Lower leg skin (tissue), 4 donors: ENCODE measurements around the gene GRM7. TPM values are rescaled to one million over a fixed set of nuclear protein-coding genes. Genes with fewer than 3 reads are reported as not detected.

Source experiments
- DNase-seq, 2 donors: peaks; one replicate each; pipeline ENCODE4 v3.0.0-alpha.2; 2019; ENCODE audit warnings: low spot score in 2 of 2
- H3K4me3 ChIP-seq: fragments of 200-600 bp; sonication (generic); 2 replicates; pipeline ENCODE4 v1.5.1; 2017; ENCODE audit warnings: mild to moderate bottlenecking, low read depth; ENCODE audit not compliant: poor library complexity, severe bottlenecking
- POLR2A ChIP-seq, 2 donors: fragments of 450-650 bp; IDR thresholded peaks; one replicate each; pipeline ENCODE4 v1.6.1; 2016 to 2017; ENCODE audit warnings: antibody characterized with exemption in 2 of 2, mild to moderate bottlenecking in 1 of 2, moderate library complexity in 1 of 2
- WGBS, 2 donors: methylation state at CpG; one replicate each; pipeline ENCODE4 v1.1.5; 2018; 5-methylcytosine and 5-hydroxymethylcytosine counted together
- intact Hi-C: fragments of 100-400 bp; cut with DNase I; formaldehyde crosslinking; loops from one replicate; pipeline ENCODE4 v1.15.0; 2023; ENCODE audit warnings: low total_unique reads
- total RNA-seq, 4 donors: library from RNA; depleted of rRNA; stranded (reverse); fragments of >200 nt; gene quantifications; one replicate each; pipeline ENCODE4 v1.1.0, GENCODE V29; 2016
- TF ChIP-seq, protein P1 (sequence below), 3 donors: fragments of 450-650 bp; IDR thresholded peaks; one replicate each; pipeline ENCODE4 v1.5.1; 2016; ENCODE audit warnings: antibody characterized with exemption in 3 of 3, mild to moderate bottlenecking in 3 of 3, moderate library complexity in 2 of 3

GRM7 gene
- total RNA-seq, 4 donors from 2014 or later: 0.32 TPM; not detected in 3

DNA sequence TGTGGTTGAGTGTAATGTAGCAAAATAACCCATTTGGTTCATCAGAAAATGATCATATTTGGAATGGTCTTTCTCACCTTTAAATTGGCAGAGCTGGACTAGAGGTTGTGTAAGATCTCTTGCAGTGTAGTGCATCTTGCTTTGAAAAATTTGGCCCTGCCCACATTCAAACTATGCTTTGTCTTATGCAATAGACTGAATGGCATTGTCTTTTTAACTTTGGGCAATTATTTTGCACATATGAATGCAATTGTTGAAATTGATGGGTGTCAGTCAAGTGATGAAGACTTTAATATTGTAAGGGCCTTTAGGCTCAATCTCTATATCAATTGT, 381.4 kb downstream of the GRM7 start:
- no peak for DNase-seq
- intact Hi-C loops: no loop called here
- TF ChIP-seq, protein P1, sequence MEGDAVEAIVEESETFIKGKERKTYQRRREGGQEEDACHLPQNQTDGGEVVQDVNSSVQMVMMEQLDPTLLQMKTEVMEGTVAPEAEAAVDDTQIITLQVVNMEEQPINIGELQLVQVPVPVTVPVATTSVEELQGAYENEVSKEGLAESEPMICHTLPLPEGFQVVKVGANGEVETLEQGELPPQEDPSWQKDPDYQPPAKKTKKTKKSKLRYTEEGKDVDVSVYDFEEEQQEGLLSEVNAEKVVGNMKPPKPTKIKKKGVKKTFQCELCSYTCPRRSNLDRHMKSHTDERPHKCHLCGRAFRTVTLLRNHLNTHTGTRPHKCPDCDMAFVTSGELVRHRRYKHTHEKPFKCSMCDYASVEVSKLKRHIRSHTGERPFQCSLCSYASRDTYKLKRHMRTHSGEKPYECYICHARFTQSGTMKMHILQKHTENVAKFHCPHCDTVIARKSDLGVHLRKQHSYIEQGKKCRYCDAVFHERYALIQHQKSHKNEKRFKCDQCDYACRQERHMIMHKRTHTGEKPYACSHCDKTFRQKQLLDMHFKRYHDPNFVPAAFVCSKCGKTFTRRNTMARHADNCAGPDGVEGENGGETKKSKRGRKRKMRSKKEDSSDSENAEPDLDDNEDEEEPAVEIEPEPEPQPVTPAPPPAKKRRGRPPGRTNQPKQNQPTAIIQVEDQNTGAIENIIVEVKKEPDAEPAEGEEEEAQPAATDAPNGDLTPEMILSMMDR (IDR thresholded peaks at IDR 0.05): no peak
- no peak for TF ChIP-seq POLR2A (IDR thresholded peaks at IDR 0.05)
- H3K4me3 ChIP-seq: no peak overlapping the region

DNA sequence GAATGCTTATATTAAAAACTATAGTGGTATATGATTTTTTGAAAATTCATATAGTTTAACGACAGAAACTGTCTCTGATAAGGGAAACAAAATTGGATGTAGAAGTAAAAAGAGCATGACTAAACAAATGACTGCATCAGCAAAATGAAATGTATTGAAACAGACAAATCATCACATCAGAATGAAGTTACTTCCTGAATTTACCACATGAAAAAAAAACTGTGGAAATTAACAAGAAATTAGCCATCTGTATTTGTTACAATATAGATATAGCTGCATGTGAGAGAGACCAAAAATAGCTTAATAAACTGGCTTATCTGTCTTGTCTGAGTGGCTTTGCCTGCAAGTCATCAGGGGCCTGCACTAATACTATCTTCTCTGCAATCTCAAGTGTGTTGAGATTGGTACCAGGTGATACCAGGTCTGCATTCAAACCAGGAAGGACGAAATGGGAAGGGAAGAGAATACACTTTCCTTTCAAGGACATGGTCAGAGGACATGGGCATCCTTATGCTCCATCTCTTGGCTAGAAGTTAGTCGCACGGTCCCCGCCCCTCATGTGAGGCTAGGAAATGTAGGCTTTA, 388.7 kb downstream of the GRM7 start:
- TF ChIP-seq, protein P1 (IDR thresholded peaks at IDR 0.05): no peak
- no peak for TF ChIP-seq POLR2A (IDR thresholded peaks at IDR 0.05)
- 82 to 86% methylated on average over 5 of the region's 5 CpGs for WGBS, 2 donors
- H3K4me3 ChIP-seq: no peak overlapping the region
- intact Hi-C loops: no loop called here
- DNase-seq: no peak

DNA sequence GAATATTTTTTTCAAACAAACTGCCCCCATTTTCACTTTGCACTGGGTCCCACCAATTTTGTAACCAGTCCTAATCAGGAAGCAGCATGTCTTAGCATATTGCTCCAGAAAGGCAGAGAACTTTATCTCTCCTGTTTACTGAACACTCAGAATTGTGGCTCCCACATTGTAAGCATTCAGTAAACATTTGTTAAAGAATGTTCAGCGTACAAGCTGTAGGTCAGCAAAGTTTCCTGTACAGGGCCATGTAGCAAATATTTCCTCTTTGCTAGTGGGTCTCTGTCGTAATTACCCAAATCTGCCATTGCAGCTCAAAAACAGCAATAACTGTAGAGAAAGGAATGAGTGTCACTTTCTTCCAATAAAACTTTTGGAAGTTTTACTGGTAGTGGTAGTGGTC, 393.3 kb downstream of the GRM7 start:
- DNase-seq: no peak
- WGBS, 2 donors: 83 to 85% methylated on average over 2 of the region's 2 CpGs
- no peak overlapping the region for H3K4me3 ChIP-seq
- intact Hi-C loops: no loop called here
- TF ChIP-seq POLR2A (IDR thresholded peaks at IDR 0.05): no peak
- TF ChIP-seq, protein P1 (IDR thresholded peaks at IDR 0.05): no peak

DNA sequence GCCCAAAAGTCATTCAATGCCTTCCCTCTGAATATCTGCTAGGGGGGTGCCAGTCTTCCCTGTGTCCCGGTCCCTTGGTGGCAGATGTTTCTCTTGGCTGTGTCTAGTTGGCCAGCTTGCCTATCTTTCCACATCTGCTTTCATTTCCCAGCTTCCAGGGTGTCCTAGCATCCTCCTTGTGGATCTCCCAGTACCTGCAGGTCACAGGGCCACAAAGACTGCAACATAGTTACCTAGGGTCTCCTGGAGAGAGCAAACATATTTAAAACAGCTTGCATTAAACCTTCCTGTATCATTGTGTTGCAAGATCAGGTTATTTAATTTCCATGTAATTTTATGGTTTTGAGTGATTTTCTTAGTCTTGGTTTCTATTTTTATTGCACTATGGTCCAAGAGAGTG, 400.1 kb downstream of the GRM7 start:
- DNase-seq: no peak
- intact Hi-C loops: no loop called here
- TF ChIP-seq, protein P1 (IDR thresholded peaks at IDR 0.05): no peak
- no peak overlapping the region for H3K4me3 ChIP-seq
- 79 to 94% methylated on average over 1 of the region's 1 CpG for WGBS, 2 donors

DNA sequence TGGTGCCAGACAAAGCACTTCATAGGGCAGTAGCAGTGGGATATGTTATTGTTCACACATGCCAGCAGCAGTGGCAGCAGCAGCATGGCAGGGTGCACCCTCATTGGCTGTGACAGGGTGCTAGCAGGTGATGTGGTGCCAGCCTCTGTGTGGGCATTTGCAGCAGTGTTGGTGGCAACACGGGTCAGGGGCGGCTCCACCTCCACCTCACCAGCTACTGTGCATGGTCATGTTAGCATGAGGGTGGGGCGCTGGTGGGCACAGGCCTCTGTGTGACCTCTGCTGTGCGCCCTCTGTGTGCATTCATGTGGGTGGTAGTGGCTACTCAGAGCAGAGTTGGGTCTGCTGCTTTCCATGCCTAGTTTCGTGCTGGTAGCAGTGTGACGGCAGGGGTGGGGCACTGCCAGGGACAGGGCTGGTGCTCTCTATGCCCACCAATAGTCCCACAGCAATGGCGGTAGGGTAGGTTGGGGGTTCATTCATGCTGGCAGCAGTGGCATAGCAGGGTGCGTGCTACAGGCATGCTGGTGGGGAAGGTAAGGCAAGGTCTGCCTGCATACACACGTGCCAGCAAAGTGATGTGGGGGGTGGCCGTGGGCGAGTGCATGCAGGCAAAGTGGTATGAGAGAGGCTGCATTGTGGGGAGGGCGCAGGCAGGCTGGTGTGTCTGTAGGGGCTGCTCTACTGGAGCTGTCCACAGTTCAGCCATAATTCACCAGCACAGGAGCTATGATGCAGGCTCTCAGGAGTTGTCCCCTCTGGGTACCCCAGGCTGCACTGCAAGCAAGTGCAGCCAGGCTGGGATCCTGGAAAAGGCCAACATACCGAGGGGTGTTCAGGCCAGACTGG, 402.7 kb downstream of the GRM7 start:
- DNase-seq: no peak
- no peak overlapping the region for H3K4me3 ChIP-seq
- intact Hi-C loops: no loop called here
- 84 to 89% methylated on average over 11 to 12 of the region's 13 CpGs for WGBS, 2 donors
- no peak for TF ChIP-seq POLR2A (IDR thresholded peaks at IDR 0.05)
- TF ChIP-seq, protein P1 (IDR thresholded peaks at IDR 0.05): no peak

DNA sequence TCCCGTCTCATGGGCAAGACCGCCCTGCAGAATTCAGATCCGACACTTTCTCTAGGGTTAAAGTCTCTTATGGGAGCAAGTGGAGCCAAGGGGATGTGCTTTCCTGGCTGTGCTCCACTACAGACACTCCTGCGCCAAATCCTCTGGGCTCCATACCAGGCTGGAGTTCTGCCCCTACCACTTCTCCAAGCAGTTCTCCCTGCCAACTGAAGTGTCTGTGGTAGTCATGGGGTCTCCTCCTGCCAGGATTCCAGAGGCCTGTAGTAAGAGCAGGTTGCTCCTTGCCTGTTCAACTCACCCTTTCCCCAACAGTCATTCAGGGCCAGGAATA, 403.2 kb downstream of the GRM7 start:
- intact Hi-C loops: no loop called here
- H3K4me3 ChIP-seq: no peak overlapping the region
- 67 to 75% methylated on average over 4 of the region's 4 CpGs for WGBS, 2 donors
- no peak for DNase-seq
- TF ChIP-seq, protein P1 (IDR thresholded peaks at IDR 0.05): no peak
- no peak for TF ChIP-seq POLR2A (IDR thresholded peaks at IDR 0.05)
